Activated naive CD4-positive, alpha-beta T cell treated with anti-CD3 and anti-CD28 coated beads, Interleukin-2, amount 50 U/mL, for 24 hours (primary cell): Measurements from ENCODE around the gene TBX19.

Source experiments
- H3K27ac Mint-ChIP-seq: one replicate; pipeline ENCODE4 v1.8.0; 2021; ENCODE audit warnings: mild to moderate bottlenecking, mixed read lengths
- H3K27me3 Mint-ChIP-seq: one replicate; pipeline ENCODE4 v1.8.0; 2021; ENCODE audit warnings: mixed read lengths
- H3K36me3 Mint-ChIP-seq: one replicate; pipeline ENCODE4 v1.8.0; 2021; ENCODE audit warnings: mixed read lengths
- H3K4me1 Mint-ChIP-seq: one replicate; pipeline ENCODE4 v1.8.0; 2021; ENCODE audit warnings: mixed read lengths
- H3K4me3 Mint-ChIP-seq: one replicate; pipeline ENCODE4 v1.8.0; 2021; ENCODE audit warnings: mild to moderate bottlenecking, mixed read lengths
- H3K9me3 Mint-ChIP-seq: one replicate; pipeline ENCODE4 v1.8.0; 2021; ENCODE audit warnings: mixed read lengths

The TBX19 gene

DNA sequence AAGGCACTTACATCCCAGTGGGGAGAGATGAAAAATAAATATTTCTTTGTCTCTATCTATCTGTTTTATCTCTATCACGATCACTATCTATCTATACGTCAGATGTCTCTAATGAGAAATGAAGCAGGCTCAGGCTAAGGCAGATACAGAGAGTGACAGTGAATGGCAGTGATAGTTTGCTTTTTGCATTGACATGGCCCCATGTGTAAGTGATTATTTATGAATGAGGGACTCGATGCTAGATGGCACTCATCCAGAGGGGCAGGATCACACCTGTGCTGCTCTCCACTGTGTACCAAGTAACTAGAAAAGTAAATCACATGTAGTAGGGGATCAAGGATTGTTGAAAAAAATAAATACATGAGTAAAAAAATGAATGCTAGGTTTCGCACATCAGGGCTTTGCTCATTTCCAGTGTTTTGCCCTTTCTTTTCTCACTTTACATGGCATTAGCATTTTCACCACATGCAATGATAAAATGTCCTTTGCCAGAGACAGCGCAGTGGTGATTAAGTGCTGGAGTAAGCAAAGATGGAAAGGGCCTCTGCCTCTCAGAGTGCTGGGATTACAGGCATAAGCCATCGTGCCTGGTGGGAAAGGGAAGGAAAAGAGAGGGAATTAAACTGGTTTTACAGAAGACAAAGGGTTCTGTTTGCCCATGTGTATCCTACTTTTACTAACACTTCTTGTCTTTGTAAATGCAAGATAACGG, 16.5 kb downstream of the TBX19 start:
- Mint-ChIP-seq H3K27me3 (no peaks in the 10 kb centered on the region), H3K36me3 (peaks cover 6% of the 10 kb centered on the region), H3K4me1 (no peaks in the 10 kb centered on the region), H3K9me3 (no peaks in the 10 kb centered on the region), H3K27ac (no peak overlapping the region), H3K4me3 (no peak overlapping the region)

DNA sequence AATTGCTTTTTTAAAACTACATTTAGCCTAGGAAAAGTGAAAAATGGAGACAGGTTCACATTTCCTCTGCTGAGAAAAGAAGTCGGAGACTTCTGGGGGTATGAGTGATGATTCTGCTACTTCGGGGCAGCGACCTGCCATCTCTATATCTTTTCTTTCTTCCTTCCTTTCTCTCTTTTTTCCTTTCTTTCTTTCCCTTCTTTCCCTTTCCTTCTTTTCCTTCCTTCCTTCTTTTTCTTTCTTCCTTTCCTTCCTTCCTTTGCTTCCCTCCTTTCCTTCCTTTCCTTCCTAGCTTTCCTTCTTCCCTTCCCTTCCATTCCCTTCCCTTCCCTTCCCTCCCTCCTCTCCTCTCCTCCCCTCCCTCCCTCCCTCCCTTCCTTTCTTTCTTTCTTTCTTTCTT, 17.8 kb downstream of the TBX19 start:
- Mint-ChIP-seq H3K27me3 (no peaks in the 10 kb centered on the region), H3K4me1 (no peaks in the 10 kb centered on the region), H3K27ac (no peak overlapping the region), H3K4me3 (no peak overlapping the region), H3K36me3 (peaks cover 6% of the 10 kb centered on the region), H3K9me3 (no peaks in the 10 kb centered on the region)

DNA sequence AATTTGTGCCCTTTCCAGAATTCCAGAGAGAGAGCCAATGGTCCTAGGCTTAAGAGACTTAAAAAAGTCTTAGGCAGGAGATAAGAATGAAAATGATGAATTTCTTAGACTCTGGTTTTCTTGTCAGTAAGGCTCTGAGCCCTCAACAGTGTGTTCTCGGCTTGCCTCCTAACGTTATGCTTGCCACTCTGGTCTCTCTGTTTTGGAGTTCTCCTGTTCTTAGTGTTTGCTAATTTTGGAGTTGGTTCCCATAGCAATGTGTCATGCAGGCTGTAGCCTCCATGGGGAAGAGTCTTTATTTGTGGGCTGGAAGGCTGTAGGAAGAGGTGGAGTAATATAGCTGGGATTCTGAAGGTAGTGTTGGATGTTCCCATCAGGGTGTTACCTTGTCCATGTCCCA, 19.9 kb downstream of the TBX19 start:
- H3K4me1 Mint-ChIP-seq = no peaks in the 10 kb centered on the region
- no peak overlapping the region for H3K4me3 Mint-ChIP-seq
- no peaks in the 10 kb centered on the region for H3K9me3 Mint-ChIP-seq
- no peaks in the 10 kb centered on the region for H3K27me3 Mint-ChIP-seq
- H3K27ac Mint-ChIP-seq = no peak overlapping the region
- peaks cover 6% of the 10 kb centered on the region for H3K36me3 Mint-ChIP-seq

DNA sequence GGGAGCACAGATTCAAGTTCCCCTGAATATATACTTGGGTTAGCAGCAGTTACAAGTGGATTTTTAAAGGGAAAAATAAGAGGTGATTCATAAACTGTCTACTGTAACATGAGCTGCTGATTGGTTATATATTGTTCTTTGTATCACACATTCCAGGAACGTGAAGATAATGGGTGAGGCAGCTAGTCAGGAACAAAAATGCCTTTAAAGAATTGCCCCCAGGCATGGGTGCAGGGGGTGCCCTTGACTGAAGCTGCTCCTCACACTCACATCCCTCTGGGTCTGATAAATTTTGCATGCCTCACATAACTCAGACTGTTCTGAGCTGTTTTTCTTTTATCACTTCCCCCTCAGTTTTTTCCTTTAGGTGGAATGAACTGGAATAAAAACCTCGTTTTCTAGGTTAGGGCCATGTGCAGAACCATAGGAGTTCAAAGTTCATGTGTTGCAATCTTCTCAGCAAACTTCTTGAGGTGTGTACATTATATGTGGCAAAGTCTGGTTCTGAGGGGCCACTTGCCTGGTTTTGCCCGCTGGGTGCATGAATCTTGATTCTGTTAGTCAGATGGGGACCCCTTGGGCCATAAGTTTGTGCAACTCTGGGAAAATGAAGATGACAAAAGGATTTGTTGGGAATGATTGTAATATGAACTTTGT, 21.1 kb downstream of the TBX19 start:
- Mint-ChIP-seq H3K27ac (no peak overlapping the region), H3K9me3 (no peaks in the 10 kb centered on the region), H3K27me3 (no peaks in the 10 kb centered on the region), H3K36me3 (peaks cover 9% of the 10 kb centered on the region), H3K4me3 (no peak overlapping the region), H3K4me1 (no peaks in the 10 kb centered on the region)

DNA sequence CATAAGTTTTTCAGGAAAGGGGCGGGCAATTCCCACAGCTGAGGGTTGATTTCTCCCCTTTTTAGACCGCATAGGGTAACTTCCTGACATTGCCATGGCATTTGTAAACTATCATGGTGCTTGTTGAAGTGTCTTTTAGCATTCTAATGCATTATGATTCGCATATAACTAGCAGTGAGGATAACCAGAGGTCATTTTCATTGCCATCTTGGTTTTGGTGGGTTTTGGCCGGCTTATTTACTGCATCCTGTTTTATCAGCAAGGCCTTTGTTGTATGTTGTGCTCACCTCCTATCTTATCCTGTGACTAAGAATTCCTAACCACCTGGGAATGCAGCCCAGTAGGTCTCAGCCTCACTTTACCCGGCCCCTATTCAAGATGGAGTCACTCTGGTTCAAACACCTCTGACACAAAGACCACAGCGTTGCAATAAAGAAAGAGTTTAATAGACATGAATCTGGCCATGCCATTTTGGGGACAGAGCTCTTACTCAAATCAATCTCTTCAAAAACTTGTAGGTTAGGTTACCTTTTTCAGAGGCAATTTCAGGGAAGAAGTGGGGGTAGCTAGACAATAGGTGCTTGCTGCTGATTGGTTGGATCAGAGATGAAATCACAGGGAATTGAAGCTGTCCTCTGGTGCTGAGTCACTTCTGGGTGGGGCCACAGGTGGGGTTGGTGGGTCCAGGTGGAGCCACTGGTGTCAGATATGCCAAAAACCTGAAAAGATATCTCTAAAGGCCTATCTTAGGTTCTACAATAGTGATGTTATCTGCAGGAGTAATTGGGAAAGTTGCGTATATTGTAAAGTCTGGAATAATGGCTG, 23.3 kb downstream of the TBX19 start:
- no peak overlapping the region for H3K27ac Mint-ChIP-seq
- no peak overlapping the region for H3K4me3 Mint-ChIP-seq
- H3K27me3 Mint-ChIP-seq = no peaks in the 10 kb centered on the region
- H3K4me1 Mint-ChIP-seq = no peaks in the 10 kb centered on the region
- H3K36me3 Mint-ChIP-seq = peaks cover 15% of the 10 kb centered on the region
- H3K9me3 Mint-ChIP-seq = no peaks in the 10 kb centered on the region

DNA sequence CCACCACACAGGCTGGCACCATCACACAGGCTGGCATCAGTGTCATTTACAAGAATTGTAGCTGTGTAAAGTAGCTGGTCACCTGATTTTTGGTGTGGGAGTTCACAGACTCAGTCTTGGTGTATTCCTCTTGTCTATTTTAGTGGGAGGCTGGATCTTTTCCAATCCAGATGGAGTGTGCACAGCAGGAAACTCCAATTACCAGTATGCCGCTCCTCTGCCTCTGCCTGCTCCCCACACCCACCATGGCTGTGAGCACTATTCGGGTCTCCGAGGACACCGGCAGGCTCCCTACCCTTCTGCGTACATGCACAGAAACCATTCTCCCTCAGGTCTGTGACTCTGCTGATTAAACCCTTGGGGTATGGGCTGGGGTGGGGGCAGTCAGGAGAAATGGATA, 24.2 kb downstream of the TBX19 start:
- Mint-ChIP-seq H3K27me3 (no peaks in the 10 kb centered on the region), H3K36me3 (peaks cover 17% of the 10 kb centered on the region), H3K9me3 (no peaks in the 10 kb centered on the region), H3K27ac (no peak overlapping the region), H3K4me1 (no peaks in the 10 kb centered on the region), H3K4me3 (no peak overlapping the region)

DNA sequence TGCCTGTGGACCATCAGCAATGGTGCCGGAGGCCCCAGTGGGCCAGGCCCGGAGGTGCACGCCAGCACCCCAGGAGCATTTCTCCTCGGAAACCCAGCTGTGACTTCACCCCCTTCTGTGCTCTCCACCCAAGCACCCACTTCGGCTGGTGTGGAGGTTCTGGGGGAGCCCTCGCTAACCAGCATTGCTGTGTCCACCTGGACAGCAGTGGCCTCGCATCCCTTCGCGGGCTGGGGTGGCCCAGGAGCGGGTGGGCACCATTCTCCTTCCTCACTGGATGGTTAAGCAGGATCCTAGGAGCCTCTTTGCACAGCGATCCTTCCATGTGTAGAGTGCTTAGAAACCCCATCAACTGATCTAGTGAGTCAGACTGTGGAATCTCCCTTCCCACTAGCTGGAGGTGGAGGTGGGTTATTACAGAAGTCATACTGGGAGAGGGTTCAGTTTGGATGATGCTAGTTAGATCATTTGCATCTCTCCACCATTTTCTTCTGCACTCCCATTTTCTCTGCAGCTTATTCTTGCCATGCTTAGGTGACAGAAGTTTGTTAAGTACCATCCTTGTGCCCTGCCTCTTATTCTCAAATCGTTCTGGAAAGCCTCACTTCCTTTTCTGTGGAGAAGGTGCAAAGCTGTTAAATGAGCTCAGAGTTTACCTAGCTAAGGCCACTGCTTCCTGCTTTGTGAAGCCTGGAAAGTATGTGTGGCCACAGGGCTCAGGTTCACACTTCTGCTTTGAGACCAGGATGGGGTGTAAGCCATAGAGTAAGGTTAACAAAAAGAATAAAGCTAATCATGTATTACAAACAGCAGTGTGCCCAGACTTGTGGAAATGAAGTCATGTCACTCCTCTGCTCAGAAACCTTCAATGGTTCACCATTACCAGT, 32.3 kb downstream of the TBX19 start:
- Mint-ChIP-seq H3K27ac (no peak overlapping the region), H3K36me3 (peaks cover 24% of the 10 kb centered on the region), H3K4me1 (no peaks in the 10 kb centered on the region)

DNA sequence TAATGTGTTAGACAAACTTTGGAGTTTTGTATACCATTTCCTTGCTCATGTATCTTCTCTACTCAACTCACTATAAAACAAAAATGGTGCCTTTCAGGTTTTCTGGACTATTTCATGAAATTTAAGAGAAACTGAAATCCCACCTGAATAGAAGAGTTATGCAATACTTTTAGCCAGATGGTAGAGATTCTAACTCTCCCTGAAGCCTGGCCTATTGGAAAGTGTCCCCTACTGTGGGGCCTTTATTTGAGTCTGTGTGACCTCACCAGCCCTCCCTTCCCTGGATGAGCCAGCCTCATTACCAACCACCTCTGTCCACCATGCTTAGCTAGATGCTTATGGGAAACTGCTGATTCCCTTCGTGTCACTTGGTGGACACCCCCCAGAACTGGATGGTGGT, 35.5 kb downstream of the TBX19 start:
- no peak overlapping the region for H3K4me3 Mint-ChIP-seq
- no peak overlapping the region for H3K27ac Mint-ChIP-seq

More for the DNA sequence above, 32.3 kb downstream of the TBX19 start:
- Mint-ChIP-seq H3K4me3 (no peak overlapping the region), H3K27me3 (no peaks in the 10 kb centered on the region), H3K9me3 (no peaks in the 10 kb centered on the region)

DNA sequence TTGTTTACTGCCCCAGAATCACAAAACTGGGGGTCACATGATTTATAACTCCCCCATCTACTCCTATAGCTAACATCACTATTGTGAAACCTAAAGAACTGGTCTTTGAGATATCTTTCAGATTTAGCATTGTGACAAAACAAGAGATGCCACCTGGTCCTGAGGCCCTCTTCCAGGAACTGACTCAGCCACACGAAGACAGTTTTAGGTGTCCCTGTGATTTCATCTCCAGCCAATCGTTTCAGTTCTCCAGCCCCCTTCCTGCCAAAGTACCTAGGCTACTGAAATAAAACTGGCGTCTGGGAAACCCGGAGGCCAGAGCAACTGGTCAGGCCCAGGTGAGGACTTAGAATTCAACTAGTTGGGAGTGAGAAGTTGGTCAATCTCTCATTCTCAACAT, 36.6 kb downstream of the TBX19 start:
- H3K4me3 Mint-ChIP-seq = no peak overlapping the region
- H3K36me3 Mint-ChIP-seq = peaks cover 20% of the 10 kb centered on the region
- H3K9me3 Mint-ChIP-seq = no peaks in the 10 kb centered on the region
- H3K4me1 Mint-ChIP-seq = no peaks in the 10 kb centered on the region
- H3K27me3 Mint-ChIP-seq = no peaks in the 10 kb centered on the region
- no peak overlapping the region for H3K27ac Mint-ChIP-seq

More for the DNA sequence above, 35.5 kb downstream of the TBX19 start:
- no peaks in the 10 kb centered on the region for H3K9me3 Mint-ChIP-seq
- no peaks in the 10 kb centered on the region for H3K4me1 Mint-ChIP-seq
- peaks cover 18% of the 10 kb centered on the region for H3K36me3 Mint-ChIP-seq
- H3K27me3 Mint-ChIP-seq = no peaks in the 10 kb centered on the region

DNA sequence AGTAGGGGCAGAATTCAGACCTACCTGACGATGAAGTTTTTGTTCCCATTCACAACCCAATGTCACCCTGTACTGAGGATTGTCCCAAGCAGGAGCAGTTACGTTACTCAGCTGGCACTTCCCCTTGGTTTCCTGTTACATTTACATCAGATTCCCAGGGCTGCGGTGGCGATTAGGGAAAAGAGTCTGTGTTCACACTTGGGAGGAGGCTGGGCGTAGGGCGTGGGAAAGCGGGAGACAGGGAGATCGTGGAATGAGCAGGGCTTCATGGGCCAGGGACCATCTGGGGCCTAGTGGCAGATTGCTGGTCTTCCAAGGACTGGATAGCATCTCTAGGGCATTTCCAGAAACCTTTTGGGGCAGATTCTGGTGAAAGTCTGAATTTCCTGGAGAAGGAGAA, 39.0 kb downstream of the TBX19 start:
- Mint-ChIP-seq H3K4me3 (no peak overlapping the region), H3K4me1 (no peaks in the 10 kb centered on the region), H3K9me3 (peaks cover 1% of the 10 kb centered on the region), H3K27ac (no peak overlapping the region), H3K27me3 (no peaks in the 10 kb centered on the region), H3K36me3 (peaks cover 13% of the 10 kb centered on the region)

DNA sequence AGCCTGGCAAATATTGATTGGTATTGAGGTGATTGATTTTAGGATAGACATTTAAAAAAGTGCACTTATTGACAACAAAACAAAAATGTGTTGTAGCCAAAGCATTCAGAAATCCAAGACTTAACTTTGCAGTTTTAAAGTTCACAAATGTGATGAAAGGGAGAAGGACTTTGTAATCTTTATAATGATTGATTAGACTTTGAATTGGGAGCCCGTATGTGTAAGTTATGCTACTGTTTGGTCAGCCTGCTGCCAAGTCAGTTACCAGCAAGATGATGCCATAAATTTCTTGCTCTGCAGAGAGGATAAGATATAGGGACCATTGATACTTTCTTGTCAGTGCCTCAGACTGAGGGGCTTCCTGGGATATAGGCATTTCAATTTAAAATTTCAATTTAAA, 39.5 kb downstream of the TBX19 start:
- Mint-ChIP-seq H3K36me3 (peaks cover 17% of the 10 kb centered on the region), H3K4me3 (no peak overlapping the region), H3K27me3 (no peaks in the 10 kb centered on the region), H3K27ac (no peak overlapping the region), H3K9me3 (peaks cover 6% of the 10 kb centered on the region), H3K4me1 (no peaks in the 10 kb centered on the region)

DNA sequence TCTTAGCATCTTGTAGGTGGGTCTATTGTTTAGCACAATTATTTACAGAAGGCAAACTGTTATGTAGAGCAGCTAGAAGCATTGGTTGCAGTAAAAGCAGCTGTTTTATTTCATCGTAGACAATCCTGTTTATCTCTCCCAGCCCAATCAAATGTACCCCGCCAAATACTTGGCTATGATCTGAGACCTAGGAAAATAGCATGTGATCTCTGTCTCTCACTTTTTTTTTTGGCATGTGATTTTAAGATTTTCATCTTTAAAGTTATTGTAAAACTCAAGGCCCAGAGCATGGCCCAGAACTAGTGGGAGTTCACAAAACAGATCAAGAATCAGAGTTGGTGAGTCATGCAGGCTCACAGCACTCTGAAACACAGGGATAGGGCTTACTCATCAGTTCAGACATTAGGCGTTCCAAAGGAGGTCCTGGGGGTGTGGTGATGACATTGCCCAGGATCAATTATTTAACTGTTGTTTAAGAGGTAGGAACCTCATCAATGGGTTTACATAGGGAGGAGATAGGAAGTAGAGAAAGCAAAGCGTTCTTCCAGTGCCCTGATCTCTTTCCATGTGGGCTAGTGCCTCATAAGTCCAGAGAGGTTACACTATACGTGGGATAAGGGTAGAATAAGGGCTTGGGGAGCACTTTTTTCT, 40.2 kb downstream of the TBX19 start:
- Mint-ChIP-seq H3K4me3 (no peak overlapping the region), H3K27me3 (no peaks in the 10 kb centered on the region), H3K4me1 (no peaks in the 10 kb centered on the region), H3K9me3 (peaks cover 7% of the 10 kb centered on the region), H3K36me3 (peaks cover 21% of the 10 kb centered on the region), H3K27ac (no peak overlapping the region)

DNA sequence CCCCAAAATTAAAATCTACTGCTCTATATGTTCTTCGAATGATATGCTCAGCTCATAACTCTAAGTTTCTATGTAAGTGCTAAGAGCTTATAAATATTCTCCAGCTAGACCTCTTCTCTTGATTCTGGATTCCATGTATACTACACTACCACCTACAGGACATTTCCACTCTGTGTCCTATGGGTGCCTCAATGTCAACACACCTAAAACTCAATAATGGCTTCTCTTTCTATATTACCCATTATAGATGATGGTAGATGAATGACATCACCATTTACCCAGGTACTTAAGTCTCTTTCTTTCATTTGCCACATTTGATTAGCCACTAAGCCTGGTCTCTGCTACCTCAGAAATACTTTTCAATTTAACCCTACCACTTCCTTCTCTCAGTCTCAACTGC, 41.3 kb downstream of the TBX19 start:
- no peak overlapping the region for H3K4me3 Mint-ChIP-seq
- no peaks in the 10 kb centered on the region for H3K4me1 Mint-ChIP-seq
- no peak overlapping the region for H3K27ac Mint-ChIP-seq
- peaks cover 7% of the 10 kb centered on the region for H3K9me3 Mint-ChIP-seq
- no peaks in the 10 kb centered on the region for H3K27me3 Mint-ChIP-seq
- peaks cover 19% of the 10 kb centered on the region for H3K36me3 Mint-ChIP-seq

DNA sequence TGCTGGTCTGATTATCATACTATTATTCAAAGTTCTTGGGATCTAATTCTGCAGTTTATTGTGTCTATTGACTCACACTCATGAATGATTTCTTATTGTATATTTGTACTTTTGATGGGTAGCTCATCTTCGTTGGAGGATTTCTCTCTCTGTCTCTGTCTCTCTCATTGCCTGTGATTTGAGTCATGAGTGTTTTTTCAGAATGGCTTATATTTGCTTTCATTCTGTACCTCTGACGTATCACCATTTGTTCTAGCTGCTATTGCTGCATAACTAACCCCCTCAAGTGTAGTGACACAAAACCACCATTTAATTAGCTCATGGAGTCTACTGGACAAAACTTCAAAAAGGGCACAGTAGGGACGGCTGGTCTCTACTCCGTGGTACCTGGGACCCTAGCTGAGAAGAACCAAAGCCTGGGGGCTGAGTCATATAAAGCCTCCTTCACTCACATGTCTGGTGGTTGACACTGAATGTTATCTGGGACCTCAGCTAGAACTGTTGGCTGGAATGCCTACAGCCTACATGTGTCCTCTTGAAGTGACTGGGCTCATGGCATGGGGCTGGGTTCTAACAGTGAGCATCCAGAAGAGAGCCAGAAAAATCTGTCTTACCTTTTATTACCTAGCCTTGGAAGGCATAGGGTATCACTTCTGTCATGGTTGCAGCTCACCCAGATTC, 44.2 kb downstream of the TBX19 start:
- Mint-ChIP-seq H3K4me1 (no peaks in the 10 kb centered on the region), H3K27me3 (no peaks in the 10 kb centered on the region), H3K9me3 (peaks cover 7% of the 10 kb centered on the region), H3K27ac (no peak overlapping the region), H3K4me3 (no peak overlapping the region), H3K36me3 (peaks cover 11% of the 10 kb centered on the region)
